Activated CD4-positive, alpha-beta T cell treated with anti-CD3 and anti-CD28 coated beads, Interleukin-2, amount 50 U/mL, for 24 hours (primary cell): ENCODE results near the gene ACBD5.
"Not testable (repeated sequence)": the region's sequence is repeated elsewhere in the genome, so short reads cannot be mapped to it uniquely, and the experiment has no call there.

ENCODE experiments used
- DNase-seq, 2 donors: peaks; one replicate each; pipeline ENCODE4 v3.0.0-alpha.2; 2020; ENCODE audit warnings: low read depth in 1 of 2, low spot score in 1 of 2

The ACBD5 gene

GRCh38 chr10:27241652-27242472 lies 1.3 kb upstream of the ACBD5 start:
- peak; percentile 68 to 85 for DNase-seq

DNA sequence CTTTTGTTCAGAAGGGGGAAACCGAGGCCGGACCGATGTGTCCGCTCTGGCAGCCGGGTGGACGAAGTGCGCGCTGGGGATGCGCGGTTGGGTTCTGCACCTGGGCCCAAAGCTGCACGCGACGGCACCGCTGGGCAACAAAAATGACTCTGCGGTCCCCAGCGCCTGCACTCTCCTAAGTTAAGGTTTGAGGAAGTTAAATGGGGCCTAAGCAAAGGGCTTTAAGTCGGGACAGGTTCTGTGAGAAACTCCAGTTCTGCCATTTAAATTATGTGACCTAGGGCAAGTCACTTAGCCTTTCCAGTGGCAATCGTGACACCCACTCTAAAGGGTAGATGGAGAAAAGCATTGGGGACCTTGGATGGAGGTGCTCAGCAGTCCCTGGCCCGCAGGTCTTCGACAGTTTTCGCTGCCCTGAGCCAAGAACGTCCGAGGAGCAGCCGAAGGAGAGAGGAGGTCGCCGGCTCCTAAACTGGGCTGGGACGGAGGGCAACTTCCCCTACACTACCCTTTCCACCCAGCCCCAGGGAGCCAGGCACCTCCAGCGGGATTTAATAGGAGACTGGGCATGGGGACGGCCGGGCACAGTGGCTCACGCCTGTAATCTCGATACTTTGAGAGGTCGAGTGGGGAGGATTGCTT lies 534 bp upstream of the ACBD5 start:
- no peak for DNase-seq

GRCh38 chr10:27237531-27237930 lies 3.1 kb downstream of the ACBD5 start:
- not testable (repeated sequence) for DNase-seq

DNA sequence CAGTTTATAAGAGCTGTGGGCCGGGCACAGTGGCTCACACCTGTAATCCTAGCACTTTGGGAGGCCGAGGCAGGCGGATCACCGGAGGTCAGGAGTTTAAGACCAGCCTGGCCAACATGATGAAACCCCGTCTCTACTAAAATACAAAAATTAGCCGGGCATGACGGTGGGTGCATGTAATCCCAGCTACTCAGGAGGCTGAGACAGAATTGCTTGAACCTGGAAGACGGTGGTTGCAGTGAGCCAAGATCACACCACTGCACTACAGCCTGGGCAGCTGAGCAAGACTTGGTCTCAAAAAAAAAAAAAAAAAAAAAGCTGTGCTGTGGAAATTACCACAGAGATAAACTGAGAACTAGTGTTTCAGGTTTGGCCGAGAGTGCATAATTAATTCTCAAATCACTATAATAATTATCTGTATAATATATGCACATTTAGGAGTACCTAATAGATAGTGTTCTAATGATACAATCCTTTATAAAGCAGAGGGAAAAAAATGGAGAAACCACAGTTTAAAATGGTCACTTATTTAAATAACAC lies 3.9 kb downstream of the ACBD5 start:
- DNase-seq, result not testable (repeated sequence)

DNA sequence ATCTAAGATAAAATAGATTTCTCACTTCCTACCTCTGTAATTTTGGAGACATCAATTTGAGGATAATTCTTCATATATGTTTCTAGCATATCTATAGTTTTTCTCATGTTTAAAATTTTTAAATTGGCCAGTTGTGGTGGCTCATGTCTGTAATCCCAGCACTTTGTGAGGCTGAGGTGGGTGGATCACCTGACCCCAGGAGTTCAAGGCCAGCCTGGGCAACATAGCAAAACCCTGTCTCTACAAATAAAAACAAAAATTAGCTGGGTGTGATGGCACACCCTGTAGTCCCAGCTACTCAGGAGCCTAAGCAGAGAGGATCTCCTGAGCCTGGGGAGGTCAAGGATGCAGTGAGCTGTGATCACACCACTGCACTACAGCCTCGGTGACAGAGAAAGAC lies 4.9 kb downstream of the ACBD5 start:
- DNase-seq, result no peak

DNA sequence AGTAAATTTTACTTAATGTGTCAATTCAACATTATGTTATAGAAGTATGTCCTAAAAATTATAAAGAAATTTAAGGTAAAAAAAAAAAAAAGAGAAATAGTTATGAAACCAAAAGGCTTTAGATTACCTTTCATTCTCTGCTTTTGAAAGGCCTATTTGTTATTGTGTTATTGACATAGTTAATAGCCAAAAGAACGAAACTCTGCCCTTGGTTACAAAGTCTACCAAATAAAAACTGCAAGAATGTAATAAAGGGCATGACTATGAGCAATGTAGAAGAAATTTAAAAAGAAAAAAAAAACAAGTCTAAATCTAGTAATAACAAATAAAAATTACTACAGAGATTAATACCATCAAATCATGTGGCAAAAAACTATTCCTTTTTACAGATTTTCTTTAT lies 10.6 kb downstream of the ACBD5 start:
- DNase-seq, result no peak

DNA sequence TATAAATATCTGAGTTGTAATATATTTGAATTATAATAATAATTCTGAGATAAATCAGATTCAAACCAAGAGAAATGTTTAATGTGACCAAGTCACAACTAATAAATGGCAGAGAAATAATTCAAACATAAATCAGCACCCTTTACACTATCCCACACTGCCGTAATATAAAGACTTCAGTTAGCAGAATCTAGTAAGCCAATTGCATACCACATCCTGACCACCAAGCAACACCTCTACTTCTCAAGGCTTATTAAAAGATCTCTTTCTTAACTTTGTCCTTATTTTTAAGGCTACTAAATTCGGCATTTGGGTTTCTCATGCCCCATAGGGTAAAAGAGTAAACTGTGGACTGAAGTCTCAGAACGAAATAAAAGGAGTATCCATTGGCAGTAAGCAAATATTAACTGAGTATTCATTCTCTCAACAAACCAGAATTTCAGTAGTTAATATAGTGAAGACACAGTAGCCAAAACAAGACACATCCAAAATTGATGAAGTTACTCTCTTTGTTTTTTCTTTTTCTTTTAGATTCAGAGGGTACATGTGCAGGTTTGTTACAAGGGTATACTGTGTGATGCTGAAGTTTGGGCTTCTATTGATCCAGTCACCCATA lies 14.8 kb downstream of the ACBD5 start:
- no peak for DNase-seq

- no peak for DNase-seq
Measured at GRCh38 chr10:27225011-27225590, 15.5 kb downstream of the ACBD5 start.

DNA sequence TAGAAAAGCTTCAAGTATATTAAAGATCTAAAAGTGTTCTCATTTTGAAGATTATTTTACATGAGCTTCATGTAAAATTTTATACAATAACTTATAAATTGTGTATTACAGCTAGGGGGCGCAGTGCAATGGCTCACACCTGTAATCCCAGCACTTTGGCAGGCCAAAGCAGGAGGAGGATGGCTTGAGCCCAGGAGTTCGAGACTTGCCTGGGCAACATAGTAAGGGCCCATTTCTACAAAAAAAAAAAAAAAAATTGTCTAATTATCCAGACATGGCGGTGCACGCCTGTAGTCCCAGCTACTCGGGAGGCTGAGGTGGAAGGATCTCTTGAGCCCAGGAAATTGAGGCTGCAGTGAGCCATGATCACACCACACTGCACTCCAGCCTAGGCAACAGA lies 16.6 kb downstream of the ACBD5 start:
- peak in 1 of 2 donors; percentile 43 for DNase-seq

- DNase-seq, result no peak
Measured at GRCh38 chr10:27207350-27207749, 33.2 kb downstream of the ACBD5 start.

DNA sequence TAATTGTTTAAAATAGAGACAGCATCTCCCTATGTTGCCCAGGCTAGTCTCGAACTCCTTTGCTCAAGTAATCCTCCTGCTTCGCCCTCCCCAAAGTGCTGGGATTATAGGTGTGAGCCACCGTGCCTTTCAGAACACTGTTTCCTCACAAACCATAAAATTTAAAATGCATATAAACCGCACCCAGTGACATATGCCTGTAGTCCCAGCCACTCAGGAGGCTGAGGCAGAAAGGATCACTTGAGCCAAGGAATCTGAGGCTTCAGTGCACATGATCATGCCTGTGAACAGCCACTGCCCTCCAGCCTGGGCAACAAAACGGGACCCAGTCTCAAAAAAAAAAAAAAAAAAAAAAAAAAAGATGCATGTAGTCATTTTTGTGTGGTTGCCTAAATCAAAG lies 36.8 kb downstream of the ACBD5 start:
- DNase-seq, result no peak

DNA sequence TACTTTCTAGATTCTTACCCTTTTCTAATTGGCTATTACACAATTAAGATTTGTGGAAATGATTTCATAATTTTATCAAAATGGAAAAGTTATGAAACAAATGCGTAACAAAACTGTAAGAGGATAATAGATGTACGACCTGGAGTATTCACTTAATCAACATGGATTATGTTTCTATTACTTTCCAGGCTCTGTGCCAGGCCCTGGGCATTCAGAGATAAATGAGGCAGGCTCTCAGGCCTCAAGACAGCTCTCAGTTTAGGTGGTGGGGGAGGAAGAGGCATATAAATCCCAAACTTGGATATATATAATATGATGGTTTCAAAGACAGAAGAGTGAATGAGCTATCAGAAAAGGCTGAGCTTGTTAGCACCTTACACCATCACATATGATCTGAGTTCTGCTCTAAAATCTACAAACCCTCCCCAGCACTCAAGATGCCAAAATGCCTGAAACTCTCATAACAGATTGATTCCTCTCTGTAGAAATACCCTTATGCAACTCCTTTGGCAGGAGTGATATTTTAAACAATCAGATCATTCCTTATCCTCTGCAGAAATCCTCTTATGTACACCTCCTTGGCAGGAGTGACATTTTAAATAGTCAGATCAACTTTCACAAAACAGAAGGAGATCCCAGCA lies 42.5 kb downstream of the ACBD5 start:
- DNase-seq, result no peak

- no peak for DNase-seq
Measured at GRCh38 chr10:27192284-27192683, 48.3 kb downstream of the ACBD5 start.

DNA sequence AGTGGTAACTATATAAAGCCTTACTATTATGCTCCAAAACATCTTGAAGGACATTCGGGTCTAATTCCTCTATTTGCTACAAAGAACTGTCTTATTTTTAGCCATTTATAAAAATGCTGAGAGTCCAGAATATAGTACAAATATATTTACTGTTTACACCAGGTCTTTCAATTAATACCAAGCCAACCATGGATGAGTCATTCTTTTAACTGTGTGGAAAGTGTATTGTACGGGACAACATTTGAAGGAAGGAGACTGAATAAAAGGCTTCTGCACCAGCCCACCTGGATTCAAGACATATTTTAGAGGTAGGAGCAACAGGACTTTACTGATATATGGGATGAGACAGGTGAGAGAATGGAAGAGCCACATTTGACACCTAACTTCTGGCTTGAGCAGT lies 50.1 kb downstream of the ACBD5 start:
- DNase-seq, result no peak

DNA sequence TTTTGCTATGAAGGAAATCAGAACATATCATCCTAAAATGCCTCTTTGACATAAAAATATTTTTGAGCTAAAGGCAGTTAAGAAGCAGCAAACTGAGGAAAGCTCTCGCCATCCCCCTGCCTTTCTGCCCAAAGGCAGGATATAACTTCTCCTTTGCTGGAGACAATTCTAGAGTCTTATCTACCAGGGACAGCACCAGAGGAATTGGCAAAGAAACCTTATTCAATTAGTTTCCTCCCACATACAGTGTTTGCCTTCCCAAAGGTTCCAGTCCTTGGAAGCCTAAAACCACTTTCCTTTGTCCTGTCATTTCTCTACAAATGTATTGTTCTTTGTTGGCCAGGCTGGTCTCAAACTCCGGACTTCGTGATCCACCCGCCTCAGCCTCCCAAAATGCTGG lies 51.7 kb downstream of the ACBD5 start:
- DNase-seq, result no peak

- DNase-seq, result no peak
Measured at GRCh38 chr10:27188259-27188658, 52.3 kb downstream of the ACBD5 start.

DNA sequence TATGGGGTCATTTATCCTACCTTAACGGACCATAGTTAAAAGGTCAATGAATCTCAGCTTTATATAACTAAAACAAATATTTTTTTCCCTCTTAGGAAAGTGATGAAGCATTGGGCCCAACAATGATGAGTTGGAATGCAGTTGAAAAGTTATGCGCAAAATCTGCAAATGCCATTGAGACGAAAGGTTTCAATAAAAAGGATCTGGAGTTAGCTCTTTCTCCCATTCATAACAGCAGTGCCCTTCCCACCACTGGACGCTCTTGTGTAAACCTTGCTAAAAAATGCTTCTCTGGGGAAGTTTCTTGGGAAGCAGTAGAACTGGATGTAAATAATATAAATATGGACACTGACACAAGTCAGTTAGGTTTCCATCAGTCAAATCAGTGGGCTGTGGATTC lies 70.7 kb downstream of the ACBD5 start:
- DNase-seq, result no peak

DNA sequence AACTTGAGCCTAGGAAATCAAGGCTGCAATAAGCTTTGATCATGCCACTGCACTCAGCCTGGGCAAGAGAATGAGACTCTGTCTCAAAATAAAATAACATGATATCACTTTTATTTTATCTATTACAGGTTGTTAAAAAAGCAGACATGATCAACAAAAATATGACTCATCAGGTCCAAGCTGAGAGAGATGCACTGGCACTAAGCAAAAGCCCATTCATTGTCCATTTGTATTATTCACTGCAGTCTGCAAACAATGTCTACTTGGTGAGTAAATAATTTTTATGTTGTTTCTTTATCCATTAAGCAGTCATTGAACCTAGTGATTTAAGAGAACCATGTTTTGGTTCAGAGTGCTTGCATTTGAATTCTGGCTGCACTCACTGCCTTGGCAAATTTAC lies 82.2 kb downstream of the ACBD5 start:
- no peak for DNase-seq

GRCh38 chr10:27157150-27157549 lies 83.4 kb downstream of the ACBD5 start:
- no peak for DNase-seq

- not testable (repeated sequence) for DNase-seq
Measured at GRCh38 chr10:27156566-27156965, 84.0 kb downstream of the ACBD5 start.

- DNase-seq, result peak; percentile 89 to 94
Measured at GRCh38 chr10:27155066-27155754, 85.4 kb downstream of the ACBD5 start, which contains the start of gene MASTL. MASTL (plus strand) TSS chr10:27155352; CDS start chr10:27155427, 75 bp downstream.
